Vagina (tissue), 2 donors: Measurements from ENCODE around the gene C10orf143. TPM values are rescaled to one million over a fixed set of nuclear protein-coding genes. Genes with fewer than 3 reads are reported as not detected.

ENCODE experiments used
- DNase-seq, 2 donors: peaks; one replicate each; pipeline ENCODE4 v3.0.0-alpha.2; 2017; ENCODE audit errors: extremely low spot score in 2 of 2
- H3K27ac ChIP-seq: fragments of 200-600 bp; sonication (generic); one replicate; pipeline ENCODE4 v1.5.1; 2019
- H3K27me3 ChIP-seq: fragments of 200-600 bp; sonication (generic); one replicate; pipeline ENCODE4 v1.5.1; 2019
- H3K36me3 ChIP-seq, 2 donors: fragments of 200-600 bp; sonication (generic); one replicate each; pipeline ENCODE4 v1.5.1; 2017 to 2019
- H3K4me1 ChIP-seq: fragments of 200-600 bp; sonication (generic); one replicate; pipeline ENCODE4 v1.5.1; 2019
- H3K4me3 ChIP-seq, 2 donors: fragments of 200-600 bp; sonication (generic); 1 replicate in 1 of 2; 2 replicates in 1 of 2; pipeline ENCODE4 v1.5.1; 2016 to 2019
- H3K9me3 ChIP-seq: fragments of 200-600 bp; sonication (generic); one replicate; pipeline ENCODE4 v1.5.1; 2019
- CTCF ChIP-seq, 3 experiments: fragments of 450-650 bp in 2 of 3; fragments of 200-600 bp in 1 of 3; sonication (generic) in 1 of 3; IDR thresholded peaks; one replicate each; pipeline ENCODE4 v1.5.1; 2017 to 2019; ENCODE audit warnings: antibody characterized with exemption in 3 of 3, mild to moderate bottlenecking in 2 of 3, moderate library complexity in 2 of 3
- POLR2A ChIP-seq, 2 donors: fragments of 450-650 bp; IDR thresholded peaks; one replicate each; pipeline ENCODE4 v1.6.1; 2017; ENCODE audit warnings: antibody characterized with exemption in 2 of 2, mild to moderate bottlenecking in 2 of 2, moderate library complexity in 2 of 2
- POLR2AphosphoS5 ChIP-seq, 2 donors: sonication (generic); formaldehyde crosslinking; IDR thresholded peaks; one replicate each; pipeline ENCODE4 v1.9.0; 2017; ENCODE audit warnings: antibody characterized with exemption in 2 of 2, mild to moderate bottlenecking in 2 of 2, low read depth in 1 of 2; ENCODE audit not compliant: insufficient read depth in 1 of 2
- intact Hi-C: fragments of 100-400 bp; cut with DNase I; formaldehyde crosslinking; loops from one replicate; pipeline ENCODE4 v1.15.1; 2023
- total RNA-seq: library from RNA; depleted of rRNA; stranded (reverse); fragments of >200 nt; gene quantifications from one replicate; pipeline ENCODE4 v1.2.3, GENCODE V29; 2016

The C10orf143 gene
- total RNA-seq, 1 donor from 2014 or later: 0.74 TPM

GRCh38 chr10:130040817-130041330 is 69.8 kb downstream of the C10orf143 start:
- intact Hi-C loops: no loop called here
- Histone ChIP-seq H3K4me1 (no peaks in the 10 kb centered on the region), H3K9me3 (no peaks in the 10 kb centered on the region), H3K4me3 (no peak overlapping the region), H3K27ac (no peak overlapping the region), H3K36me3 (no peaks in the 10 kb centered on the region), H3K27me3 (no peaks in the 10 kb centered on the region)
- no peak for TF ChIP-seq CTCF (IDR thresholded peaks at IDR 0.05)
- no peak for DNase-seq

GRCh38 chr10:130040351-130040750 is 70.3 kb downstream of the C10orf143 start:
- H3K9me3 ChIP-seq: no peaks in the 10 kb centered on the region
- H3K27ac ChIP-seq: no peak overlapping the region
- no peak for DNase-seq
- no peak overlapping the region for H3K4me3 ChIP-seq
- no peaks in the 10 kb centered on the region for H3K4me1 ChIP-seq
- no peaks in the 10 kb centered on the region for H3K27me3 ChIP-seq
- intact Hi-C loops: no loop called here
- TF ChIP-seq CTCF (IDR thresholded peaks at IDR 0.05) (no peak), POLR2AphosphoS5 (IDR thresholded peaks at IDR 0.05; ENCODE audit: insufficient read depth in 1 of 2, low read depth in 1 of 2) (no peak), POLR2A (IDR thresholded peaks at IDR 0.05) (no peak)
- no peaks in the 10 kb centered on the region for H3K36me3 ChIP-seq

- Histone ChIP-seq H3K27me3 (no peaks in the 10 kb centered on the region), H3K27ac (no peak overlapping the region), H3K4me3 (no peak overlapping the region), H3K9me3 (no peaks in the 10 kb centered on the region), H3K4me1 (no peaks in the 10 kb centered on the region), H3K36me3 (no peaks in the 10 kb centered on the region)
- DNase-seq: no peak
- TF ChIP-seq CTCF (IDR thresholded peaks at IDR 0.05): no peak
- TF ChIP-seq POLR2AphosphoS5 (IDR thresholded peaks at IDR 0.05; ENCODE audit: insufficient read depth in 1 of 2, low read depth in 1 of 2): no peak
- TF ChIP-seq POLR2A (IDR thresholded peaks at IDR 0.05): no peak
- intact Hi-C loops: no loop called here
Observed at GRCh38 chr10:130039141-130039540, 71.5 kb downstream of the C10orf143 start.

- Histone ChIP-seq H3K27ac (no peak overlapping the region), H3K4me1 (no peaks in the 10 kb centered on the region), H3K36me3 (no peaks in the 10 kb centered on the region), H3K4me3 (no peak overlapping the region), H3K9me3 (no peaks in the 10 kb centered on the region), H3K27me3 (no peaks in the 10 kb centered on the region)
- DNase-seq: no peak
- TF ChIP-seq POLR2AphosphoS5 (IDR thresholded peaks at IDR 0.05; ENCODE audit: insufficient read depth in 1 of 2, low read depth in 1 of 2) (no peak), POLR2A (IDR thresholded peaks at IDR 0.05) (no peak), CTCF (IDR thresholded peaks at IDR 0.05) (no peak)
- intact Hi-C loops: no loop called here
Observed at GRCh38 chr10:130038611-130039109, 72.0 kb downstream of the C10orf143 start.

- no peaks in the 10 kb centered on the region for H3K4me1 ChIP-seq
- TF ChIP-seq POLR2A (IDR thresholded peaks at IDR 0.05): no peak
- no peak for TF ChIP-seq POLR2AphosphoS5 (IDR thresholded peaks at IDR 0.05; ENCODE audit: insufficient read depth in 1 of 2, low read depth in 1 of 2)
- TF ChIP-seq CTCF (IDR thresholded peaks at IDR 0.05): no peak
- H3K9me3 ChIP-seq: no peaks in the 10 kb centered on the region
- H3K36me3 ChIP-seq: no peaks in the 10 kb centered on the region
- H3K27ac ChIP-seq: no peak overlapping the region
- no peak overlapping the region for H3K4me3 ChIP-seq
- intact Hi-C loops: no loop called here
- no peaks in the 10 kb centered on the region for H3K27me3 ChIP-seq
- no peak for DNase-seq
Observed at GRCh38 chr10:130038019-130038555, 72.5 kb downstream of the C10orf143 start.
